Endothelial cell of umbilical vein (primary cell): ENCODE measurements around the gene CNIH2. TPM values are rescaled to one million over a fixed set of nuclear protein-coding genes. Genes with fewer than 3 reads are reported as not detected.

Experiments
- BruUV-seq: library from RNA; stranded (reverse); fragments of 400-500 nt; replicated peaks from 2 replicates; lab custom pipeline; 2021; lab: Mats Ljungman, UMichigan
- CTCF ChIA-PET: fragments of 300-600, 350-600 bp; sonication (Branson Sonifier 250); formaldehyde crosslinking; loops from one replicate; lab custom pipeline; 2021; ENCODE audit warnings: antibody characterized with exemption, inconsistent platforms; lab: Charles Lee
- POLR2A ChIA-PET: fragments of 300-600, 350-600 bp; sonication (Branson Sonifier 250); formaldehyde crosslinking; loops from one replicate; lab custom pipeline; 2021; ENCODE audit warnings: antibody characterized with exemption, inconsistent platforms; lab: Charles Lee
- DNase-seq: peaks from one replicate; pipeline ENCODE4 v3.0.0-alpha.2; 2011; ENCODE audit warnings: low read depth, low spot score
- FAIRE-seq: peaks from 2 replicates; lab custom pipeline; 2011; peaks lifted over from hg19 to GRCh38; lab: Jason Lieb, UNC
- H2AFZ ChIP-seq: 2 replicates; pipeline ENCODE4 v1.6.0; 2012; ENCODE audit warnings: low read depth, low read length, control low read depth, inconsistent platforms
- H3K27ac ChIP-seq: 2 replicates; pipeline ENCODE4 v1.5.1; 2011; ENCODE audit warnings: low read depth, mild to moderate bottlenecking, control low read depth, low read length, moderate library complexity; ENCODE audit not compliant: insufficient read depth
- H3K27me3 ChIP-seq, 2 experiments: 2 replicates each; pipeline versions ENCODE4 v1.6.0 to v1.6.1; 2011; ENCODE audit warnings: low read length in 2 of 2, mixed read lengths in 1 of 2; ENCODE audit not compliant: control insufficient read depth in 2 of 2, insufficient read depth in 2 of 2
- H3K36me3 ChIP-seq, 2 experiments: 2 replicates in 1 of 2; 3 replicates in 1 of 2; pipeline ENCODE4 v1.5.1; 2011; ENCODE audit warnings: low read length in 2 of 2, mild to moderate bottlenecking in 1 of 2, moderate library complexity in 1 of 2; ENCODE audit not compliant: control insufficient read depth in 2 of 2, insufficient read depth in 2 of 2; ENCODE audit errors: extremely low read depth in 1 of 2
- H3K4me1 ChIP-seq: 3 replicates; pipeline ENCODE4 v1.5.1; 2011; ENCODE audit warnings: mild to moderate bottlenecking, low read length; ENCODE audit not compliant: control insufficient read depth, insufficient read depth; ENCODE audit errors: extremely low read depth
- H3K4me2 ChIP-seq: 2 replicates; pipeline ENCODE4 v1.6.1; 2011; ENCODE audit warnings: low read length, control low read depth, mixed read lengths; ENCODE audit not compliant: insufficient read depth
- H3K4me3 ChIP-seq, 3 experiments: fragments of 200-600 bp in 1 of 3; sonication (generic), shearing (Covaris generic) in 1 of 3; replicated peaks in 1 of 3; 2 replicates each; pipeline ENCODE4 v1.5.1; 2011 to 2016; ENCODE audit warnings: control low read depth in 3 of 3, low read length in 3 of 3, mild to moderate bottlenecking in 2 of 3, inconsistent platforms in 1 of 3, low read depth in 1 of 3, moderate library complexity in 1 of 3; ENCODE audit not compliant: insufficient read depth in 1 of 3
- H3K79me2 ChIP-seq: 2 replicates; pipeline ENCODE4 v1.6.0; 2012; ENCODE audit warnings: low read length, inconsistent platforms; ENCODE audit not compliant: control insufficient read depth, insufficient read depth
- H3K9ac ChIP-seq: replicated peaks from 2 replicates; pipeline ENCODE3; 2011; ENCODE audit warnings: low read length, control low read depth; ENCODE audit not compliant: insufficient read depth; ENCODE audit errors: extremely low read depth
- H3K9me1 ChIP-seq: replicated peaks from 3 replicates; pipeline ENCODE4 v1.6.0; 2011; ENCODE audit warnings: mild to moderate bottlenecking, low read length; ENCODE audit not compliant: control insufficient read depth, insufficient read depth; ENCODE audit errors: extremely low read depth
- H3K9me3 ChIP-seq: replicated peaks from 2 replicates; pipeline ENCODE4 v1.5.1; 2012; ENCODE audit warnings: low read length, inconsistent platforms; ENCODE audit not compliant: control insufficient read depth, insufficient read depth
- H4K20me1 ChIP-seq: replicated peaks from 2 replicates; pipeline ENCODE3; 2011; ENCODE audit warnings: mild to moderate bottlenecking, low read length; ENCODE audit not compliant: control insufficient read depth, insufficient read depth; ENCODE audit errors: extremely low read depth
- EZH2 ChIP-seq: IDR thresholded peaks from 2 replicates; pipeline ENCODE4 v1.6.1; 2012; ENCODE audit warnings: borderline replicate concordance, low read depth, mild to moderate bottlenecking, moderate library complexity, low read length, inconsistent platforms; ENCODE audit not compliant: severe bottlenecking
- FOS ChIP-seq: IDR thresholded peaks from 2 replicates; pipeline ENCODE4 v1.6.1; 2011; ENCODE audit warnings: mild to moderate bottlenecking, low read length, moderate library complexity, borderline replicate concordance; ENCODE audit not compliant: insufficient read depth
- GATA2 ChIP-seq: IDR thresholded peaks from 2 replicates; pipeline ENCODE4 v1.7.0; 2011; ENCODE audit warnings: low read depth, mild to moderate bottlenecking, moderate library complexity, mixed read lengths, low read length; ENCODE audit not compliant: insufficient read length, insufficient read depth
- JUN ChIP-seq: IDR thresholded peaks from 2 replicates; pipeline ENCODE4 v1.6.1; 2011; ENCODE audit warnings: borderline replicate concordance, low read depth; ENCODE audit not compliant: insufficient read length, insufficient read depth
- POLR2A ChIP-seq: IDR thresholded peaks from 2 replicates; pipeline ENCODE4 v1.6.1; 2012; ENCODE audit warnings: low read depth, mild to moderate bottlenecking, control low read depth, low read length
- POLR2AphosphoS5 ChIP-seq: IDR thresholded peaks from 2 replicates; pipeline ENCODE4 v1.6.1; 2012; ENCODE audit warnings: low read depth, mild to moderate bottlenecking, control low read depth, low read length, moderate library complexity; ENCODE audit not compliant: insufficient read depth
- dilution Hi-C: fragments of 300-500 bp; cut with MboI; formaldehyde crosslinking; loops from one replicate; pipeline ENCODE4 v1.15.0; 2019; ENCODE audit warnings: low sequenced_read_pairs; ENCODE audit not compliant: extremely low pct_ligation_motif_present
- intact Hi-C: fragments of 100-400 bp; cut with micrococcal nuclease; formaldehyde crosslinking; loops from one replicate; pipeline ENCODE4 v1.10.0; 2022
- polyA plus RNA-seq, 4 experiments: library from polyadenylated mRNA; depleted of rRNA in 3 of 4; stranded (reverse) in 3 of 4; unstranded in 1 of 4; fragments of >200 nt; gene quantifications; 2 replicates each; pipeline versions ENCODE4 v1.2.1 to v1.2.3, GENCODE V29; 2011 to 2012; ENCODE audit warnings: missing spikeins in 1 of 4
- total RNA-seq: library from RNA; stranded (reverse); gene quantifications from 2 replicates; pipeline ENCODE4 v1.2.3, GENCODE V29; 2021

CNIH2 gene
- total and polyA plus RNA-seq, 2 donors (not counting 3 experiments of a cell fraction or from before 2014, with no cell fraction given), result 0.46 to 1.2 TPM

DNA sequence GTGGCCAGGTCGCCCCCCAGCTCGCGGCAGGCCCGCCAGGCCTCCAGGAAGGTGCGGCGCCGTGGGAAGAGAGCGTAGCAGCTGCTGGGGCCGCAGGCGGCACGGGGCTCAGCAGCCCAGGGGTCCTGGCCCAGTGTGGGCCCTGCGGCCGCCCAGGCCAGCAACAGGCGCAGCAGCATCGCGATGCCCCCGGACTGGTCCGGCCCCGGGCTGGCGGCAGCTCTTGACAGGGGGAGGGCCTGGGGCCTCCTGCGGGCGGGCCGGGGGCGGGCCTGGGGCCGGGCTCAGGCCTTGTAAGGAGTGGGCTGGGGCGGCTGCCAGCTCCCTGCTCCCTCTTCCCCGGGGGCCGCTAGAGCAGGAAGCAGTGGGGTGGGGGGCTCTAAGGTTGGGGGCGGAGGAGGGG lies 38.9 kb downstream of the CNIH2 start, which contains the start of gene CD248:
Gene CD248 (minus strand): TSS at position 196 of the 403 bp plus-strand sequence. CDS start 17 bp downstream, at position 179.
- BruUV-seq, result no TSS peak
- Histone ChIP-seq H3K79me2 (no peaks in the 10 kb centered on the region), H2AFZ (no peak within 1 kb of the TSS), H3K4me2 (no peak within 1 kb of the TSS), H3K36me3 (no peaks in the 10 kb centered on the region), H3K9me1 (no peaks in the 10 kb centered on the region), H3K27ac (no peak within 1 kb of the TSS), H3K9ac (no peak within 1 kb of the TSS), H3K9me3 (no peaks in the 10 kb centered on the region), H3K4me3 (peak within 1 kb of the TSS in 1 of 3 experiments; percentile 7), H4K20me1 (no peaks in the 10 kb centered on the region), H3K4me1 (peaks cover 4% of the 10 kb centered on the region), H3K27me3 (peaks cover 5 to 7% of the 10 kb centered on the region in 2 experiments)
- intact Hi-C loops, result no loop called here
- ChIA-PET CTCF (interaction anchor here (0.8 to 9.5 kb wide), 3 partner anchors 10 to 35 kb away, joined by 3 to 225 read pairs (median 5); partner anchors contain the start of gene RIN1), POLR2A (no interaction called here)
- DNase-seq (peak; percentile 15), FAIRE-seq (no peak)
- dilution Hi-C loops, result no loop called here
- no peak for TF ChIP-seq FOS
- TF ChIP-seq POLR2A, result no peak
- TF ChIP-seq GATA2, result no peak
- TF ChIP-seq JUN, result no peak
- TF ChIP-seq EZH2, result peak; percentile 74
- no peak for TF ChIP-seq POLR2AphosphoS5

DNA sequence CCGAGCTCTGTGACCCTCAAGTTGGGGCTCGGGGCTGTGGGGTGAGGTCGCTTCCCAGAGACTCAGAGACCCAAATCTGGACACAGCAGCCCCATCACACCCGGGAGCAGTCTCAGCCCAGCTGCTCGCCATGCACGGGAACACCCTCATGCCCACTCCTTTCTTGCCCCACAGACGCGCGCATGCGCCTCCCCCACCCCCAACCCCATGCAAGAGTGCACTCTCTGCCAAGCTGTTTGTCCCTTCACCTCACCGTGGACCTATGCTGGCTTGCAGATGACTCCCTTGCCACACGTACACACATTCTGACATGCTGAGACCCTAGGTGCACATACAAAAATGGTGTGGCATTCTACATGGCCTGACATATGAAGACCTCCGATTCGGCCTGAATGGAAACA lies 39.3 kb downstream of the CNIH2 start:
- Histone ChIP-seq H3K4me2 (no peak overlapping the region), H3K79me2 (no peaks in the 10 kb centered on the region), H3K36me3 (no peaks in the 10 kb centered on the region), H3K9ac (no peak overlapping the region), H3K9me3 (no peaks in the 10 kb centered on the region), H3K9me1 (no peaks in the 10 kb centered on the region), H4K20me1 (no peaks in the 10 kb centered on the region), H3K4me3 (peak overlapping the region in 1 of 3 experiments; percentile 7), H3K27me3 (peaks cover 5 to 7% of the 10 kb centered on the region in 2 experiments), H2AFZ (no peak overlapping the region), H3K27ac (no peak overlapping the region), H3K4me1 (peaks cover 2% of the 10 kb centered on the region)
- BruUV-seq, result no TSS peak
- intact Hi-C loops, result no loop called here
- FAIRE-seq (no peak), DNase-seq (peak; percentile 9)
- CTCF ChIA-PET, result interaction anchor here (0.8 to 9.5 kb wide), 3 partner anchors 10 to 35 kb away, joined by 3 to 225 read pairs (median 5); partner anchors contain the start of gene RIN1
- dilution Hi-C loops, result no loop called here
- peak; percentile 58 for TF ChIP-seq EZH2
- TF ChIP-seq POLR2A, result no peak
- POLR2A ChIA-PET, result no interaction called here
